SJSA1 (cell line): Measurements from ENCODE around the gene SLC27A2. TPM values are rescaled to one million over a fixed set of nuclear protein-coding genes. Genes with fewer than 3 reads are reported as not detected.
A peak's percentile ranks its signal among the peaks of the same experiment; 100 is the strongest.

Experiments used
- DNase-seq, 2 experiments: peaks; one replicate each; pipeline ENCODE4 v3.0.0-alpha.2; 2015 to 2020; ENCODE audit warnings: low spot score in 2 of 2, low read depth in 1 of 2
- H3K27ac ChIP-seq: fragments of 250-450 bp; sonication (Bioruptor Pico); 2 replicates; pipeline ENCODE4 v1.5.1; 2020; ENCODE audit warnings: mild to moderate bottlenecking, moderate library complexity
- H3K27me3 ChIP-seq: fragments of 250-450 bp; sonication (Bioruptor Pico); replicated peaks from 2 replicates; pipeline ENCODE4 v1.5.1; 2020; ENCODE audit warnings: mild to moderate bottlenecking, moderate library complexity
- H3K36me3 ChIP-seq: fragments of 250-450 bp; sonication (Bioruptor Pico); 2 replicates; pipeline ENCODE4 v1.5.1; 2020; ENCODE audit warnings: mild to moderate bottlenecking
- H3K4me1 ChIP-seq: fragments of 250-450 bp; sonication (Bioruptor Pico); replicated peaks from 2 replicates; pipeline ENCODE4 v1.6.1; 2021; ENCODE audit warnings: mild to moderate bottlenecking
- H3K4me3 ChIP-seq: fragments of 250-450 bp; sonication (Bioruptor Pico); 2 replicates; pipeline ENCODE4 v1.5.1; 2020; ENCODE audit warnings: mild to moderate bottlenecking
- H3K9me3 ChIP-seq: fragments of 250-450 bp; sonication (Bioruptor Pico); replicated peaks from 2 replicates; pipeline ENCODE4 v1.5.1; 2020; ENCODE audit warnings: mild to moderate bottlenecking
- total RNA-seq: library from RNA; depleted of rRNA; stranded (reverse); fragments of >200 nt; shearing (Covaris generic); gene quantifications from 2 replicates; pipeline ENCODE4 v1.2.3, GENCODE V29; 2014; rRNA removed

Gene SLC27A2
- total RNA-seq, 1 experiment from 2014 or later = 0.13 TPM

DNA sequence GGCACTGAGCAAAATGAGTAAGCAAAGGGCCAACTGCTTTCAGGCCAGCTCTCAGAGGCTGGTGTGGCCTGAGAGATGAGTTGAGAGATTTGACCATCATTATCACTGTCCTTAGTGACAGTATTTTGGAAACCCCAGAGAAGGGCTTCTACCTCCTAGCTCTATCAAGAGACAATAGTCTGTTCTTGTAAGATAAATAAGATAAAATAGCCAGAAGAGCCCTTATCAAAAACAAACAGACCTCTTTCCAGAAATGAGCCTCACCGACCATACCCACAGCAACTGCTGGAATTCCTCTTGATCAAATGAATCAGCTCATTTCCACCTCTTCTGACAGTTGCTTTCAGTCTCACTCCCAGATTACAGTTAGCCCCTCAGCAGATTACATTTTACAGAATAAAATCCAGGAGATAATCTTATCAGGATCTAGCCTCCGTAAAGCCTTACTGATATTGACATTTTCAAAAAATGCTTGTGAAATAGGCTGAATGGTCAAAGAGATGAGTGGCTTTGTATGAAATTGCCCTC, 79.0 kb downstream of the SLC27A2 start:
- H3K27ac ChIP-seq = no peak overlapping the region
- peaks cover 11% of the 10 kb centered on the region for H3K4me1 ChIP-seq
- H3K27me3 ChIP-seq = no peaks in the 10 kb centered on the region
- no peaks in the 10 kb centered on the region for H3K36me3 ChIP-seq
- H3K9me3 ChIP-seq = no peaks in the 10 kb centered on the region
- no peak for DNase-seq
- H3K4me3 ChIP-seq = no peak overlapping the region

DNA sequence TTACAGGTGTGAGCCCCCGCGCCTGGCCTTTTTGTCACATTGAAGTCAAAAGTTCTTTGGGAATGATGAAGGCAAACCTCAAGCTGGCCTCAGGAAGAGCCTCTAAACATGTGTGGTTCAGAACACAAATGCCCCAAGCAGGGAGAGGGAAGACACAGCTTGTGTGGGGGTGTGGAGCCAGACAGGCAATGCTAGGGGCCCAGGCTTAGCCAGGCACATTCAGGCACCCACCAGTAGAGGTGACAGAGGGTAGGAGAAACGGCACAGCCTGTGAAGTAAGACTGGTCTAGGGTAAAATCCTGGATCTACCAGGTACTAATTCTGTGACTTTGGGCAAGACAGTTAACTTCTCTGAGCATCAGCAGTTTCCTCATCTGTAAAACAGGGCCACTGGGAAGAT, 80.0 kb downstream of the SLC27A2 start:
- peaks cover 2% of the 10 kb centered on the region for H3K4me1 ChIP-seq
- H3K27ac ChIP-seq = no peak overlapping the region
- DNase-seq = peak in 1 of 2 experiments; percentile 16
- H3K36me3 ChIP-seq = no peaks in the 10 kb centered on the region
- H3K9me3 ChIP-seq = no peaks in the 10 kb centered on the region
- H3K4me3 ChIP-seq = no peak overlapping the region
- H3K27me3 ChIP-seq = no peaks in the 10 kb centered on the region

DNA sequence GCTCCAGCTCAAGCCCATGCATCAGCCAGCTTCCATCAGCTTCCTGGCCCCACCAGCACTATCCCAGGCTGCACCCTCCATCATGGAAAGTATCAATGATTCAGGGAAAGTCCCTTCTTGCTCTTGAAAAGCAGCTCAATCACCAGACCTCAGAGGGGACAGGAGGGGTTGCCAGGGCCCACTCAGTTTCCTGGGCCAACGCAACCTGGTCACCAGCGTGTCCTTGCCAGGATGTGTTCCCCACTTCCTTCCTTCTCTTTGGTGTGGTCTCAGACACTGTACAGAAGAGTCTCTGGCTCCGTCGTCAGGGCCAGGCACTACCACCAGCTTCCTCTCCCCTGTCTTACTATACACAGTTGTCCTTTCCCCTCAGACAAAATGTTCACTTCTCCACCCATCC, 80.5 kb downstream of the SLC27A2 start:
- Histone ChIP-seq H3K27ac (no peak overlapping the region), H3K27me3 (peaks cover under 1% of the 10 kb centered on the region; the same call in 1 of the 2 replicates), H3K36me3 (no peaks in the 10 kb centered on the region), H3K4me3 (no peak overlapping the region), H3K9me3 (no peaks in the 10 kb centered on the region), H3K4me1 (no peaks in the 10 kb centered on the region)
- DNase-seq = no peak

DNA sequence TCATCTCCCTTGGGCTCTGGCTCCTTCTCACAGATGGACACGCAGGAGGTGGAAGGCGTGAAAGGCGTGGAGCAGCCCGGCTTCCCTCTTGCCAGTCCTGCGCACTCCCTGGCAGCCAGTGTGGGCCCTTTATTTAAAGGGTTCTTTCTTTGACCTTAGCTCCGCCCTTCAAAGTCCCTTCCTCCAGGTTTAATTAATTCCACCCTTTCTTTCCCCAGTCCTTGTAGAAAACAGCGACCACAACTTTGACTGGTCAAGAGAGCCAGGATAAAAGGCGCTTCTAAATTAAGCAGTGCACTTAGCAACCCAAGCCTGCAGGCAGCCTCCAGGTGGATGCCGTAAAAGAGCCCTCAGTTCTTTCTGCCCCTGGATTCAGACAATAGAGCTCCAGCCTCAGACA, 83.6 kb downstream of the SLC27A2 start, which contains the start of gene HDC:
HDC (minus strand) TSS at position 107 of the 400 bp plus-strand sequence; CDS start at position 4, 103 bp downstream.
- Histone ChIP-seq H3K4me1 (no peaks in the 10 kb centered on the region), H3K9me3 (no peaks in the 10 kb centered on the region), H3K4me3 (no peak within 1 kb of the TSS), H3K36me3 (no peaks in the 10 kb centered on the region), H3K27ac (no peak within 1 kb of the TSS), H3K27me3 (peaks cover 6% of the 10 kb centered on the region; the same call in 1 of the 2 replicates)
- DNase-seq = no peak

DNA sequence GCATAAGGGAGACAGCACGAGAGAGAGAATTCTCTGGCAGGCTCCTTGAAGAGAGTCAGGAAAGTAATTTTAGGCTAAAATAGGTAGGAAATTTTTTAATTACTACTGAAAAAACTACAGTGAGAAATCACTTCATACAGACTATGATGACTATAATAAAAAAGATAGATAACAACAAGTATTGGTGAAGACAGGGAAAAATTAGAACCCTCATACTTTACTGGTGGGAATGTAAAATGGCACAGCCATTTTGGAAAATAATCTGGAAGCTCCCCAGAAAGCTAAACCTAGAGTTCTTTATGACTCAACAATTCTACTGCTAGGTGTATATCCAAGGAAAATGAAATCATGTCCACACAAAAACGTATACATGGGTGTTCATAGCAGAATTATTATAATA, 85.6 kb downstream of the SLC27A2 start:
- Histone ChIP-seq H3K27me3 (peaks cover 6% of the 10 kb centered on the region; the same call in 1 of the 2 replicates), H3K27ac (no peak overlapping the region), H3K9me3 (no peaks in the 10 kb centered on the region), H3K4me3 (no peak overlapping the region), H3K4me1 (no peaks in the 10 kb centered on the region), H3K36me3 (no peaks in the 10 kb centered on the region)
- DNase-seq = no peak

DNA sequence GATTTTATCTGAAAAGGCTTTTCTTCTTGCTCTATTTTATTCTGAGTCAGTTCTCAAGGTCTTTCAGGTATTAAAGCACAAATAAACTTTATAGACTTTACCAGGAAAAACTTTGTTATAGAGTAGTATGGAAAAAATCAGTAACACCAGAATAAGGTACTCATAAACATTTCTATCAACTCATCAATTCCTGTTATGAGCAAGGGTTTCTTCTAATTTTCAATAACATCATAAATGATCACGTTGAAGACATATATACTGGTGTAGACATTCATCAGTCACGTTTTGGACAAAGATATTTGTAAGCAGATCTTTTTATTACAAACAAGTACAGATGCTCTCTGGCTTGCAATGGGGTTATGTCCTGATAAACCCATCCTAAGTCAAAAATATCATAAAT, 93.1 kb downstream of the SLC27A2 start:
- no peak overlapping the region for H3K27ac ChIP-seq
- H3K4me3 ChIP-seq = no peak overlapping the region
- H3K4me1 ChIP-seq = no peaks in the 10 kb centered on the region
- no peaks in the 10 kb centered on the region for H3K27me3 ChIP-seq
- no peaks in the 10 kb centered on the region for H3K9me3 ChIP-seq
- no peak for DNase-seq
- no peaks in the 10 kb centered on the region for H3K36me3 ChIP-seq

DNA sequence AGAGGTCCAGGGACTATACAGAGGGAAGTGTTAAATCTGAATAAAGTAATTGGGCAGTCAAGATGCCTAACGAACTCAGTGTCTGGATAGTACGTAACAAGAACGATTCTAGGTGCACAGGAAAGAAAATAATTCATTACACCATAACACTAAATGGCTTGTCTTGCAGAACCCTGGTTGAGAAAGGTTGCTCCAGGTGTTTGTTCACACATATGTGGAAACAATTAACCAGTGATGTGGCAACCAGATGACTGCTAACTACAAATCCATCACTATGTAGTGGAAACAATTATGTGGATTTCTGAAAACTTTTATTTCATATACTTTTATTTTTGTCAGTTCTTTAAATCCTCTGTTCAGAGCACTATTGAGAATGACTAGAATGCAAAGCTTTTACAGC, 93.9 kb downstream of the SLC27A2 start:
- Histone ChIP-seq H3K9me3 (no peaks in the 10 kb centered on the region), H3K36me3 (no peaks in the 10 kb centered on the region), H3K4me3 (no peak overlapping the region), H3K27ac (no peak overlapping the region), H3K27me3 (no peaks in the 10 kb centered on the region), H3K4me1 (no peaks in the 10 kb centered on the region)
- DNase-seq = no peak

DNA sequence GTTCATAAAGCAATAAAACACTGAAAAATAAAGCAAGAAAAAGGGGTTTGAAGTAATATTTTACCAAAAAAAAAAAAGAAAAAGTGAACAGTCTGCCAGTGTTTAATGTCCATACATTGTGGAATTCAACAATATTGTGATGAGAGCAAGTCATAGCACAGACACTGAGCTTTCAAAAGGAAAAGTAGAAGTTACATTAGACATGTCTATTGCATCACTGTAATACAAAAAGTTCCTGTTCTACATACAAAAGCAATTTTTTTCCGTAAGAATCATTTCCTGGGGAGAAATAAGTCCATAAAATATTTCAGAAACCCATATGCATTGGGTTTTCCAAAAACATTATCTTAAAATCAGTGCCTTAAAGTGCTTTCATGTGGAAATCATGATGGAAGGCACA, 95.4 kb downstream of the SLC27A2 start:
- Histone ChIP-seq H3K27ac (no peak overlapping the region), H3K4me1 (no peaks in the 10 kb centered on the region), H3K36me3 (no peaks in the 10 kb centered on the region), H3K4me3 (no peak overlapping the region), H3K27me3 (no peaks in the 10 kb centered on the region), H3K9me3 (no peaks in the 10 kb centered on the region)
- no peak for DNase-seq

DNA sequence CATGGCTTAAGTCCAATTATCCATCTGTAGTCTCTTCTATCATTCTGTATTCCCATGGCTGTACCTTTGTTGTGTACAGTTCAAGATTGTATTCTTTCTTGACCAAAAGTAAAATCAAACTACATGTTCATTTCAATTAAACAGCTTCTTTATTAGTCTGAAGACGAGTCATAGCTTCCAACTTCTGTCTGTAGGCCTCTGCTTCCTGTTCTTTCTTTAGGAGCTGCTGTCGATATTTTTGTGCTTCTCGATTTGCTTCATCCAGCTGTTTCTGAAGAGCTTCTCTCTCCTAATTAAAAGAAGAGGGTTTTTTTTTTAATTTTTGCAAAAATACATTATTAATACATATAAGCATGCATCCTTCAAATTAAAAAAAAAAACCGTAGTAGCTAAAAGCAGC, 96.5 kb downstream of the SLC27A2 start:
- no peak overlapping the region for H3K4me3 ChIP-seq
- H3K4me1 ChIP-seq = no peaks in the 10 kb centered on the region
- no peaks in the 10 kb centered on the region for H3K27me3 ChIP-seq
- H3K36me3 ChIP-seq = no peaks in the 10 kb centered on the region
- DNase-seq = no peak
- H3K27ac ChIP-seq = no peak overlapping the region
- no peaks in the 10 kb centered on the region for H3K9me3 ChIP-seq

DNA sequence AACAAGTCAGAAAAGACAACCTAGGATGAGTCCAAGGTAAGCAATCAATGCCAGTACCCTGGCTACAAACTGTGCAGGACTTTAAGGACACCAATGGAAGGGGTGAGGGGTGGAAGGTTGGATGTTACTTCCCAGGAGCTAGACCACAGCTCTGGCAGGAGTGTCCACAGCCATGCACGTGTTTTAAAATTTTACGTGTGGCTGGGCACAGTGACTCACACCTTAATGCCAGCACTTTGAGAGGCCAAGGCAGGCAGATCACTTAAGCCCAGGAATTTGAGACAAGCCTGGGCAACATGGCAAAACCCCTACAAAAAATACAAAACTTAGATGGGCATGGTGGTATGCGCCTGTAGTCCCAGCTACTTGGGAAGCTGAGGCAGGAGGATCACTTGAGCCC, 98.3 kb downstream of the SLC27A2 start:
- Histone ChIP-seq H3K4me1 (no peaks in the 10 kb centered on the region), H3K36me3 (peaks cover 5% of the 10 kb centered on the region), H3K27me3 (no peaks in the 10 kb centered on the region), H3K9me3 (no peaks in the 10 kb centered on the region), H3K27ac (no peak overlapping the region), H3K4me3 (no peak overlapping the region)
- DNase-seq = no peak

DNA sequence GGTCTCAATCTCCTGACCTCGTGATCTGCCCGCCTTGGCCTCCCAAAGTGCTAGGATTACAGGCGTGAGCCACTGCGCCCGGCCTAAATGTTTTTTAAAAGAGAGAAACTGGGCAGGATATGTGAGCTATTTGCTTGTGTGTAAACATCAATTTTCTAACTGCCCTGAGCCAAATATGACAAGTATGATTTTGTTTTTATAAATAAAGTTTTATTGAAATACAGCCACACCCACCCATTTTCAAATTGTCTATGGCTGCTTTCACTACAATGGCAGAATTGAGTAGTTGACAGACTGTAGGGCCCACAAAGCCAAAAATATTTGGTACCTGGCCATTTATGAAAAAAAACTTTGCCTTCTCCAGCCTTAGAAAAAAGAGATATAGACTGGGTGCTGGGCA, 99.4 kb downstream of the SLC27A2 start:
- no peak overlapping the region for H3K4me3 ChIP-seq
- H3K9me3 ChIP-seq = no peaks in the 10 kb centered on the region
- H3K27me3 ChIP-seq = no peaks in the 10 kb centered on the region
- peaks cover 13% of the 10 kb centered on the region for H3K36me3 ChIP-seq
- no peak for DNase-seq
- H3K27ac ChIP-seq = no peak overlapping the region
- no peaks in the 10 kb centered on the region for H3K4me1 ChIP-seq

Other genes starting within 250 kb of the SLC27A2 start
- gene ATP8B4, start 63.0 kb upstream of the SLC27A2 start, total RNA-seq = 0.16 TPM in 1 of 2 replicates, not detected in the other
- gene HDC, start 83.5 kb downstream of the SLC27A2 start, total RNA-seq = not detected in 2 replicates
- 67.9 and 76.2 TPM in 2 replicates for gene GABPB1, start 173.0 kb downstream of the SLC27A2 start, total RNA-seq
- gene USP8, start 242.2 kb downstream of the SLC27A2 start, total RNA-seq = 57.5 and 63.3 TPM in 2 replicates